AG04450 (cell line): ENCODE measurements around the gene IFIT2. TPM values are rescaled to one million over a fixed set of nuclear protein-coding genes. Genes with fewer than 3 reads are reported as not detected.

Experiments
- CTCF ChIA-PET: fragments of 300-600, 350-600 bp; formaldehyde crosslinking; extraction: SDS; loops from one replicate; lab custom pipeline; 2022; ENCODE audit warnings: antibody characterized with exemption, inconsistent platforms; lab: Charles Lee
- POLR2A ChIA-PET: fragments of 350-600 bp; formaldehyde crosslinking; extraction: SDS; loops from one replicate; lab custom pipeline; 2021; ENCODE audit warnings: antibody characterized with exemption, inconsistent platforms; lab: Yijun Ruan, JAX
- DNase-seq: peaks from one replicate; pipeline ENCODE4 v3.0.0-alpha.2; 2011; ENCODE audit warnings: low read depth, low spot score
- H3K27ac ChIP-seq: one replicate; pipeline ENCODE4 v1.5.1; 2012; ENCODE audit warnings: low read depth, low read length, control low read depth
- H3K27me3 ChIP-seq: one replicate; pipeline ENCODE4 v1.6.0; 2012; ENCODE audit warnings: low read length; ENCODE audit not compliant: control insufficient read depth, insufficient read depth
- H3K4me3 ChIP-seq: 2 replicates; pipeline ENCODE4 v1.5.1; 2011; ENCODE audit warnings: mild to moderate bottlenecking, low read depth, low read length, control low read depth
- H3K9me3 ChIP-seq: 2 replicates; pipeline ENCODE4 v1.5.1; 2012; ENCODE audit warnings: low read length; ENCODE audit not compliant: control insufficient read depth, insufficient read depth
- polyA plus RNA-seq: library from polyadenylated mRNA; depleted of rRNA; stranded (reverse); fragments of >200 nt; gene quantifications from 2 replicates; pipeline ENCODE4 v1.2.3, GENCODE V29; 2011
- TF ChIP-seq, protein P1 (sequence below): IDR thresholded peaks from 2 replicates; pipeline ENCODE4 v1.5.1; 2011; ENCODE audit warnings: low read depth, low read length, control low read depth, inconsistent platforms

Gene IFIT2
- polyA plus RNA-seq, 1 experiment: 3.8 TPM

- no peak for DNase-seq
- POLR2A ChIA-PET: no interaction called here
Measured at GRCh38 chr10:89337484-89337883, 35.6 kb downstream of the IFIT2 start.

DNA sequence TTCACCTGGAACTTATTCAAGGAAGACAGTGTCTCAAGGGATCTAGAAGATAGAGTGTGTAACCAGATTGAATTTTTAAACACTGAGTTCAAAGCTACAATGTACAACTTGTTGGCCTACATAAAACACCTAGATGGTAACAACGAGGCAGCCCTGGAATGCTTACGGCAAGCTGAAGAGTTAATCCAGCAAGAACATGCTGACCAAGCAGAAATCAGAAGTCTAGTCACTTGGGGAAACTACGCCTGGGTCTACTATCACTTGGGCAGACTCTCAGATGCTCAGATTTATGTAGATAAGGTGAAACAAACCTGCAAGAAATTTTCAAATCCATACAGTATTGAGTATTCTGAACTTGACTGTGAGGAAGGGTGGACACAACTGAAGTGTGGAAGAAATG is 36.9 kb downstream of the IFIT2 start:
- TF ChIP-seq, protein P1, sequence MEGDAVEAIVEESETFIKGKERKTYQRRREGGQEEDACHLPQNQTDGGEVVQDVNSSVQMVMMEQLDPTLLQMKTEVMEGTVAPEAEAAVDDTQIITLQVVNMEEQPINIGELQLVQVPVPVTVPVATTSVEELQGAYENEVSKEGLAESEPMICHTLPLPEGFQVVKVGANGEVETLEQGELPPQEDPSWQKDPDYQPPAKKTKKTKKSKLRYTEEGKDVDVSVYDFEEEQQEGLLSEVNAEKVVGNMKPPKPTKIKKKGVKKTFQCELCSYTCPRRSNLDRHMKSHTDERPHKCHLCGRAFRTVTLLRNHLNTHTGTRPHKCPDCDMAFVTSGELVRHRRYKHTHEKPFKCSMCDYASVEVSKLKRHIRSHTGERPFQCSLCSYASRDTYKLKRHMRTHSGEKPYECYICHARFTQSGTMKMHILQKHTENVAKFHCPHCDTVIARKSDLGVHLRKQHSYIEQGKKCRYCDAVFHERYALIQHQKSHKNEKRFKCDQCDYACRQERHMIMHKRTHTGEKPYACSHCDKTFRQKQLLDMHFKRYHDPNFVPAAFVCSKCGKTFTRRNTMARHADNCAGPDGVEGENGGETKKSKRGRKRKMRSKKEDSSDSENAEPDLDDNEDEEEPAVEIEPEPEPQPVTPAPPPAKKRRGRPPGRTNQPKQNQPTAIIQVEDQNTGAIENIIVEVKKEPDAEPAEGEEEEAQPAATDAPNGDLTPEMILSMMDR: no peak
- CTCF ChIA-PET: interaction anchor here (0.9 kb wide), 1 partner anchor 10 kb away, joined by 3 read pairs; no protein-coding TSS in a partner anchor
- Histone ChIP-seq H3K4me3 (no peak overlapping the region), H3K27me3 (no peaks in the 10 kb centered on the region), H3K9me3 (no peaks in the 10 kb centered on the region), H3K27ac (no peak overlapping the region)
- DNase-seq: no peak
- POLR2A ChIA-PET: no interaction called here

More at GRCh38 chr10:89337484-89337883, 35.6 kb downstream of the IFIT2 start:
- Histone ChIP-seq H3K4me3 (no peak overlapping the region), H3K27ac (no peak overlapping the region), H3K27me3 (no peaks in the 10 kb centered on the region), H3K9me3 (no peaks in the 10 kb centered on the region)
- CTCF ChIA-PET: interaction anchor here (0.5 to 1.5 kb wide), 3 partner anchors 25 to 82 kb away, joined by 3 to 8 read pairs (median 3); no protein-coding TSS in a partner anchor
- TF ChIP-seq, protein P1: no peak

DNA sequence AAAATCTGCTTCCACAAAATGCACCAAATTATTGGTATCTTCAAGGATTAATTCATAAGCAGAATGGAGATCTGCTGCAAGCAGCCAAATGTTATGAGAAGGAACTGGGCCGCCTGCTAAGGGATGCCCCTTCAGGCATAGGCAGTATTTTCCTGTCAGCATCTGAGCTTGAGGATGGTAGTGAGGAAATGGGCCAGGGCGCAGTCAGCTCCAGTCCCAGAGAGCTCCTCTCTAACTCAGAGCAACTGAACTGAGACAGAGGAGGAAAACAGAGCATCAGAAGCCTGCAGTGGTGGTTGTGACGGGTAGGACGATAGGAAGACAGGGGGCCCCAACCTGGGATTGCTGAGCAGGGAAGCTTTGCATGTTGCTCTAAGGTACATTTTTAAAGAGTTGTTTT is 38.0 kb downstream of the IFIT2 start:
- no peaks in the 10 kb centered on the region for H3K27me3 ChIP-seq
- no peak overlapping the region for H3K4me3 ChIP-seq
- no peaks in the 10 kb centered on the region for H3K9me3 ChIP-seq
- ChIA-PET POLR2A (no interaction called here), CTCF (interaction anchor here (0.6 to 1.1 kb wide), 2 partner anchors 29 to 88 kb away, joined by 3 to 5 read pairs; no protein-coding TSS in a partner anchor)
- no peak for DNase-seq
- TF ChIP-seq, protein P1: no peak
- H3K27ac ChIP-seq: no peak overlapping the region

DNA sequence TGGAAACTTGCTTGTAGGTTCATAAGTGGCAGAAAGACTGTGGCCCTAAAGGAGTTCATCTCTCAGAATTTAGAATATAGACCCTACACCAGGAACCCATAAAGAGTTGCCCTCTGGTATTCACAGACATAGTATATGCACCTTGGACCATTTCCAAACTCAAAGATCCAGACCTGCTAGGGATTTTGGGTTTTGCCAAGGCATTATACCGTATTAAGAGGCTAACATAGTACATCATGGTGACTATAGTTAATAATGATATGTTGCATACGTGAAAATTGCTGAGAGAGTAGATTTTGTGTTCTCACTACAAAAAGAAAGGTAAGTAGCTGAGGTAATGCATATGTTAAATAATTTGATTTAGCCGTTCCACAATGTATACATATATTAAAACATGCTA is 39.8 kb downstream of the IFIT2 start:
- TF ChIP-seq, protein P1: no peak
- CTCF ChIA-PET: interaction anchor here (2.0 kb wide), 1 partner anchor 27 kb away, joined by 7 read pairs; no protein-coding TSS in a partner anchor

GRCh38 chr10:89342206-89342958 is 40.5 kb downstream of the IFIT2 start:
- CTCF ChIA-PET: interaction anchor here (2.0 kb wide), 1 partner anchor 26 kb away, joined by 7 read pairs; no protein-coding TSS in a partner anchor
- TF ChIP-seq, protein P1: no peak
- no peak overlapping the region for H3K27ac ChIP-seq

More for the DNA sequence above, 39.8 kb downstream of the IFIT2 start:
- Histone ChIP-seq H3K9me3 (no peaks in the 10 kb centered on the region), H3K27me3 (no peaks in the 10 kb centered on the region), H3K27ac (no peak overlapping the region), H3K4me3 (no peak overlapping the region)
- DNase-seq: no peak
- POLR2A ChIA-PET: no interaction called here

More at GRCh38 chr10:89342206-89342958, 40.5 kb downstream of the IFIT2 start:
- DNase-seq: no peak
- no peak overlapping the region for H3K4me3 ChIP-seq
- POLR2A ChIA-PET: no interaction called here
- no peaks in the 10 kb centered on the region for H3K27me3 ChIP-seq
- H3K9me3 ChIP-seq: no peaks in the 10 kb centered on the region
